HL-60 (cell line): ENCODE measurements around the gene SPG11.

Experiments used
- GABPA ChIP-seq: IDR thresholded peaks from 2 replicates; pipeline ENCODE4 v1.6.1; 2012; ENCODE audit warnings: low read depth
- POLR2AphosphoS5 ChIP-seq: IDR thresholded peaks from 2 replicates; pipeline ENCODE4 v1.6.1; 2012; ENCODE audit warnings: low read depth
- TF ChIP-seq, protein P1 (sequence below): IDR thresholded peaks from one replicate; pipeline ENCODE4 v1.5.1; 2011; ENCODE audit warnings: low read length, control low read depth, inconsistent platforms; ENCODE audit not compliant: insufficient read depth
- TF ChIP-seq, protein P2 (sequence below): IDR thresholded peaks from 2 replicates; pipeline ENCODE4 v1.6.1; 2012; ENCODE audit warnings: low read depth; ENCODE audit not compliant: insufficient replicate concordance

DNA sequence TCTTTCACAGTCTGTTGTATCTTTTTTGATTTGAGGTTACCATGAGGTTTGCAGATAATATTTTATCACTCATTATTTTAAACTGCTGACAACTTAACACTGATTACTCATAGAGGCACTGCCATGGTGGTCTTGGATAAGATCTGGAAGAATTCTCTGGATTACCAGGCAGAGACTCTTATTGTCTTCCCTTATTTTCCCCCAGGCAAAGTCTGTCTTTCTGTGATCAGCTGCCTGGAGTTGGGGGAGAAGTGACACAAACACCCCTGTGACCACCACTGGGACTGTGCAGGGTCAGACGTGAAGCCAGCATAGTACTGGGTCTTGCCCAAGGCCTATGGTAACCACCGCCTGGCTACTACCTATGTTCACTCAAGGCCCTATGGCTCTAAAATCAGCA is 42.9 kb upstream of the SPG11 start:
- TF ChIP-seq, protein P1, sequence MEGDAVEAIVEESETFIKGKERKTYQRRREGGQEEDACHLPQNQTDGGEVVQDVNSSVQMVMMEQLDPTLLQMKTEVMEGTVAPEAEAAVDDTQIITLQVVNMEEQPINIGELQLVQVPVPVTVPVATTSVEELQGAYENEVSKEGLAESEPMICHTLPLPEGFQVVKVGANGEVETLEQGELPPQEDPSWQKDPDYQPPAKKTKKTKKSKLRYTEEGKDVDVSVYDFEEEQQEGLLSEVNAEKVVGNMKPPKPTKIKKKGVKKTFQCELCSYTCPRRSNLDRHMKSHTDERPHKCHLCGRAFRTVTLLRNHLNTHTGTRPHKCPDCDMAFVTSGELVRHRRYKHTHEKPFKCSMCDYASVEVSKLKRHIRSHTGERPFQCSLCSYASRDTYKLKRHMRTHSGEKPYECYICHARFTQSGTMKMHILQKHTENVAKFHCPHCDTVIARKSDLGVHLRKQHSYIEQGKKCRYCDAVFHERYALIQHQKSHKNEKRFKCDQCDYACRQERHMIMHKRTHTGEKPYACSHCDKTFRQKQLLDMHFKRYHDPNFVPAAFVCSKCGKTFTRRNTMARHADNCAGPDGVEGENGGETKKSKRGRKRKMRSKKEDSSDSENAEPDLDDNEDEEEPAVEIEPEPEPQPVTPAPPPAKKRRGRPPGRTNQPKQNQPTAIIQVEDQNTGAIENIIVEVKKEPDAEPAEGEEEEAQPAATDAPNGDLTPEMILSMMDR = no peak
- TF ChIP-seq POLR2AphosphoS5 (no peak), GABPA (no peak)
- TF ChIP-seq, protein P2, sequence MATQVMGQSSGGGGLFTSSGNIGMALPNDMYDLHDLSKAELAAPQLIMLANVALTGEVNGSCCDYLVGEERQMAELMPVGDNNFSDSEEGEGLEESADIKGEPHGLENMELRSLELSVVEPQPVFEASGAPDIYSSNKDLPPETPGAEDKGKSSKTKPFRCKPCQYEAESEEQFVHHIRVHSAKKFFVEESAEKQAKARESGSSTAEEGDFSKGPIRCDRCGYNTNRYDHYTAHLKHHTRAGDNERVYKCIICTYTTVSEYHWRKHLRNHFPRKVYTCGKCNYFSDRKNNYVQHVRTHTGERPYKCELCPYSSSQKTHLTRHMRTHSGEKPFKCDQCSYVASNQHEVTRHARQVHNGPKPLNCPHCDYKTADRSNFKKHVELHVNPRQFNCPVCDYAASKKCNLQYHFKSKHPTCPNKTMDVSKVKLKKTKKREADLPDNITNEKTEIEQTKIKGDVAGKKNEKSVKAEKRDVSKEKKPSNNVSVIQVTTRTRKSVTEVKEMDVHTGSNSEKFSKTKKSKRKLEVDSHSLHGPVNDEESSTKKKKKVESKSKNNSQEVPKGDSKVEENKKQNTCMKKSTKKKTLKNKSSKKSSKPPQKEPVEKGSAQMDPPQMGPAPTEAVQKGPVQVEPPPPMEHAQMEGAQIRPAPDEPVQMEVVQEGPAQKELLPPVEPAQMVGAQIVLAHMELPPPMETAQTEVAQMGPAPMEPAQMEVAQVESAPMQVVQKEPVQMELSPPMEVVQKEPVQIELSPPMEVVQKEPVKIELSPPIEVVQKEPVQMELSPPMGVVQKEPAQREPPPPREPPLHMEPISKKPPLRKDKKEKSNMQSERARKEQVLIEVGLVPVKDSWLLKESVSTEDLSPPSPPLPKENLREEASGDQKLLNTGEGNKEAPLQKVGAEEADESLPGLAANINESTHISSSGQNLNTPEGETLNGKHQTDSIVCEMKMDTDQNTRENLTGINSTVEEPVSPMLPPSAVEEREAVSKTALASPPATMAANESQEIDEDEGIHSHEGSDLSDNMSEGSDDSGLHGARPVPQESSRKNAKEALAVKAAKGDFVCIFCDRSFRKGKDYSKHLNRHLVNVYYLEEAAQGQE = no peak
